Keratinocyte (primary cell): ENCODE data around the gene DAB1. TPM values are rescaled to one million over a fixed set of nuclear protein-coding genes. Genes with fewer than 3 reads are reported as not detected.

Experiments
- DNase-seq: peaks from one replicate; pipeline ENCODE4 v3.0.0-alpha.2; 2011; ENCODE audit warnings: low read depth, missing footprints, low spot score
- FAIRE-seq: peaks from 2 replicates; lab custom pipeline; 2011; peaks lifted over from hg19 to GRCh38; lab: Jason Lieb, UNC
- H2AFZ ChIP-seq: 2 replicates; pipeline ENCODE4 v1.6.0; 2012; ENCODE audit warnings: low read length, control low read depth, inconsistent platforms; ENCODE audit not compliant: control insufficient read depth
- H3K27ac ChIP-seq: 2 replicates; pipeline ENCODE4 v1.5.1; 2011; ENCODE audit warnings: low read length; ENCODE audit not compliant: control insufficient read depth, insufficient read depth
- H3K27me3 ChIP-seq: 3 replicates; pipeline ENCODE4 v1.6.0; 2011; ENCODE audit warnings: low read length; ENCODE audit not compliant: control insufficient read depth, insufficient read depth; ENCODE audit errors: extremely low read depth
- H3K36me3 ChIP-seq, 2 experiments: 2 replicates in 1 of 2; 3 replicates in 1 of 2; pipeline ENCODE4 v1.5.1; 2011; ENCODE audit warnings: low read length in 2 of 2, mild to moderate bottlenecking in 1 of 2; ENCODE audit not compliant: control insufficient read depth in 2 of 2, insufficient read depth in 2 of 2; ENCODE audit errors: extremely low read depth in 1 of 2
- H3K4me1 ChIP-seq: 3 replicates; pipeline ENCODE4 v1.5.1; 2011; ENCODE audit warnings: low read length; ENCODE audit not compliant: control insufficient read depth, insufficient read depth; ENCODE audit errors: extremely low read depth
- H3K4me2 ChIP-seq: 3 replicates; pipeline ENCODE4 v1.6.0; 2011; ENCODE audit warnings: low read depth, low read length; ENCODE audit not compliant: control insufficient read depth, insufficient read depth; ENCODE audit errors: extremely low read depth
- H3K4me3 ChIP-seq, 3 experiments: fragments of 200-600 bp in 1 of 3; sonication (generic) in 1 of 3; 2 replicates in 2 of 3; 3 replicates in 1 of 3; pipeline ENCODE4 v1.5.1; 2011 to 2016; ENCODE audit warnings: low read length in 3 of 3, mild to moderate bottlenecking in 3 of 3, control low read depth in 2 of 3, inconsistent platforms in 1 of 3, low read depth in 1 of 3, mixed read lengths in 1 of 3, mixed run types in 1 of 3, moderate library complexity in 1 of 3; ENCODE audit not compliant: control insufficient read depth in 2 of 3, insufficient read depth in 2 of 3; ENCODE audit errors: extremely low read depth in 1 of 3
- H3K79me2 ChIP-seq: 2 replicates; pipeline ENCODE4 v1.6.0; 2012; ENCODE audit warnings: low read length; ENCODE audit not compliant: control insufficient read depth, insufficient read depth
- H3K9ac ChIP-seq: 3 replicates; pipeline ENCODE4 v1.6.0; 2011; ENCODE audit warnings: low read length; ENCODE audit not compliant: control insufficient read depth, insufficient read depth; ENCODE audit errors: extremely low read depth
- H3K9me1 ChIP-seq: 3 replicates; pipeline ENCODE4 v1.6.0; 2011; ENCODE audit warnings: low read length; ENCODE audit not compliant: control insufficient read depth, insufficient read depth; ENCODE audit errors: extremely low read depth
- H3K9me3 ChIP-seq: 2 replicates; pipeline ENCODE4 v1.5.1; 2012; ENCODE audit warnings: low read depth, low read length; ENCODE audit not compliant: control insufficient read depth
- H4K20me1 ChIP-seq: 3 replicates; pipeline ENCODE4 v1.6.0; 2011; ENCODE audit warnings: low read length; ENCODE audit not compliant: control insufficient read depth, insufficient read depth; ENCODE audit errors: extremely low read depth
- EZH2 ChIP-seq: IDR thresholded peaks from one replicate; pipeline ENCODE4 v1.6.1; 2012; ENCODE audit warnings: inconsistent platforms, mild to moderate bottlenecking, low read length, moderate library complexity
- dilution Hi-C: fragments of 300-500 bp; cut with MboI; formaldehyde crosslinking; loops from one replicate; pipeline ENCODE4 v1.7.0; 2020; ENCODE audit warnings: low sequenced_read_pairs; ENCODE audit not compliant: extremely low pct_ligation_motif_present
- polyA plus RNA-seq, 5 experiments: library from polyadenylated mRNA; depleted of rRNA in 3 of 5; stranded (reverse) in 3 of 5; stranded (forward) in 1 of 5; unstranded in 1 of 5; fragments of >200 nt; gene quantifications; 1 replicate in 1 of 5; 2 replicates in 3 of 5; 3 replicates in 1 of 5; pipeline versions ENCODE4 v1.2.1 to v1.2.3, GENCODE V29; 2011 to 2012; ENCODE audit warnings: missing spikeins in 2 of 5, low read depth in 1 of 5, low replicate concordance in 1 of 5
- TF ChIP-seq, protein P1 (sequence below), 3 experiments: IDR thresholded peaks in 1 of 3; conservative IDR thresholded peaks in 1 of 3; optimal IDR thresholded peaks in 1 of 3; 2 replicates in 2 of 3; 3 replicates in 1 of 3; pipeline versions ENCODE3 to v1.5.1; 2011; ENCODE audit warnings: low read length in 3 of 3, mild to moderate bottlenecking in 3 of 3, moderate library complexity in 2 of 3, control low read depth in 1 of 3, inconsistent platforms in 1 of 3; ENCODE audit not compliant: insufficient read depth in 2 of 3; ENCODE audit errors: extremely low read depth in 1 of 3

DAB1 gene
- polyA plus RNA-seq, 1 donor (not counting 4 experiments of a cell fraction or from before 2014, with no cell fraction given), result 0.01 TPM

DNA sequence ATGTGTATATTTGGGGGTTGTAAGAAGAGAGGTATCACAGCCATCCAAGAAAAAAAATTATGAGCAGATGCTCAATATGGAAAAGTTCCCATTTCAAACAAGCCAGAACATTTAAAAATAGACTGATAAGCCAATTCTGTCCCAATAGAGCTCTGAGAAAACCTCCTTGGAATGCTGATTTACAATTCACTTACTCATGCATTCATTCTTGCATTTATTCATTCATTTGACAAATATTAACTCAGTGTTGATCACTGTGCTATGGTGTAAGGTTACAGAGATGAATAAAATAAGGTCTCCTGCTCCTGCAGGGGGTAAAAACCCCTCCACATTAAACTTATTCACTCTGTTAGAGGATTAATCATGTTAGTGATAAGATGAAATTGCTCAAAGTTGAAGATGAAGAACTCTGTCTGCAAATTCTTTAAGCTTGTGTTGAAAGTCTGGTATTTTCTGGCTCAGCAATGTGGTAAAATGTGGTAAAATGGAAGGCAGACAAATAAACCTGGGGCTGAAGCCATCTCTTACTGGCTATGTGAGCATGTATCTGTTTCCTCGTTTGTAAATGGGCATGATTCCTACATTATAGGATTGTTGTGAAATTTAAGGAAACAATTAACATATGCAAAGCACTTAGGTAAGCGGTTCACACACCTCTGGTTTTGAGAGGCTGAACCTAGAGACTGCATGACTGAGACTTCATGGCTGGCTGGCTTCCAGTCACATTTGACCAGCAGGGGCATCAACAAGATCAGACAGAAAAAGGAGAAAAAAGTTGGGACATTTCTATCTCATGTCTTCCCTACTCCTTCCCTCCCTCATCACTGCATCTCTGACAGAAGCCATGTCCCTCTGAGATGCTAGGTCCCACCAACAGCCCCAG lies 45.0 kb upstream of the DAB1 start:
- Histone ChIP-seq H4K20me1 (no peaks in the 10 kb centered on the region), H3K36me3 (no peaks in the 10 kb centered on the region), H3K9me3 (no peaks in the 10 kb centered on the region), H3K9me1 (no peaks in the 10 kb centered on the region), H3K9ac (no peak overlapping the region), H3K27me3 (no peaks in the 10 kb centered on the region), H3K4me2 (no peak overlapping the region), H3K27ac (no peak overlapping the region), H2AFZ (no peak overlapping the region), H3K4me1 (no peaks in the 10 kb centered on the region), H3K79me2 (no peaks in the 10 kb centered on the region), H3K4me3 (no peak overlapping the region)
- TF ChIP-seq EZH2, result no peak
- TF ChIP-seq, protein P1, sequence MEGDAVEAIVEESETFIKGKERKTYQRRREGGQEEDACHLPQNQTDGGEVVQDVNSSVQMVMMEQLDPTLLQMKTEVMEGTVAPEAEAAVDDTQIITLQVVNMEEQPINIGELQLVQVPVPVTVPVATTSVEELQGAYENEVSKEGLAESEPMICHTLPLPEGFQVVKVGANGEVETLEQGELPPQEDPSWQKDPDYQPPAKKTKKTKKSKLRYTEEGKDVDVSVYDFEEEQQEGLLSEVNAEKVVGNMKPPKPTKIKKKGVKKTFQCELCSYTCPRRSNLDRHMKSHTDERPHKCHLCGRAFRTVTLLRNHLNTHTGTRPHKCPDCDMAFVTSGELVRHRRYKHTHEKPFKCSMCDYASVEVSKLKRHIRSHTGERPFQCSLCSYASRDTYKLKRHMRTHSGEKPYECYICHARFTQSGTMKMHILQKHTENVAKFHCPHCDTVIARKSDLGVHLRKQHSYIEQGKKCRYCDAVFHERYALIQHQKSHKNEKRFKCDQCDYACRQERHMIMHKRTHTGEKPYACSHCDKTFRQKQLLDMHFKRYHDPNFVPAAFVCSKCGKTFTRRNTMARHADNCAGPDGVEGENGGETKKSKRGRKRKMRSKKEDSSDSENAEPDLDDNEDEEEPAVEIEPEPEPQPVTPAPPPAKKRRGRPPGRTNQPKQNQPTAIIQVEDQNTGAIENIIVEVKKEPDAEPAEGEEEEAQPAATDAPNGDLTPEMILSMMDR (optimal IDR thresholded peaks at IDR 0.05 in 1 of 3, IDR thresholded peaks at IDR 0.05 in 1 of 3, conservative IDR thresholded peaks at IDR 0.05 in 1 of 3; ENCODE audit: extremely low read depth in 1 of 3, insufficient read depth in 2 of 3, low read length in 3 of 3), result no peak
- FAIRE-seq (no peak), DNase-seq (no peak)
- dilution Hi-C loops, result no loop called here

DNA sequence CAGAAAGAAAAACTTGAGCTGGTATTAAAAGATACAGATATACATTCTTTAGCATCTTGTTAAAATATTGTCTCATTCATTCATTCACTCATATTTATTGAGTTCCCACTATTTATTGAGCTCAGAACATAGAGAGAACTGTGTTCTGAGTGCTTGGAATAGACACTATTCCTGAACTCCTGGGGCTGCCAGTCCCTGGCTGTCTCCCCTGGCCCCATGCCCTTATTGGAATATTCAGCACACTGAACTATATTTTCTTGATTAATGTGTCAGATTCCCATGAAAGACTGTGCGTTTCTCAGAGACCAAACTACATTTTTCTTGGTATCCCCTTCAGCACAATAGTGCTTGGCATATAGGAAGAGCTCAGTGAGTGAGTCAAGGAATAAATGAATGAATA lies 44.0 kb upstream of the DAB1 start:
- Histone ChIP-seq H3K4me3 (no peak overlapping the region), H3K9ac (no peak overlapping the region), H3K27me3 (no peaks in the 10 kb centered on the region), H3K4me1 (no peaks in the 10 kb centered on the region), H4K20me1 (no peaks in the 10 kb centered on the region), H3K9me1 (no peaks in the 10 kb centered on the region), H3K27ac (no peak overlapping the region), H3K4me2 (no peak overlapping the region), H3K79me2 (no peaks in the 10 kb centered on the region), H2AFZ (no peak overlapping the region), H3K9me3 (no peaks in the 10 kb centered on the region), H3K36me3 (no peaks in the 10 kb centered on the region)
- FAIRE-seq (no peak), DNase-seq (no peak)
- no peak for TF ChIP-seq EZH2
- TF ChIP-seq, protein P1 (optimal IDR thresholded peaks at IDR 0.05 in 1 of 3, IDR thresholded peaks at IDR 0.05 in 1 of 3, conservative IDR thresholded peaks at IDR 0.05 in 1 of 3; ENCODE audit: extremely low read depth in 1 of 3, insufficient read depth in 2 of 3, low read length in 3 of 3), result no peak
- dilution Hi-C loops, result no loop called here
